GM19468 (cell line): ENCODE results near the gene SOS2.
"Not testable (repeated sequence)": the region's sequence is repeated elsewhere in the genome, so short reads cannot be mapped to it uniquely, and the experiment has no call there.

Experiments
- ATAC-seq: cut with Tn5 transposase; IDR thresholded peaks from one replicate; pipeline ENCODE4 v1.9.1; 2021; ENCODE audit warnings: mild to moderate bottlenecking, moderate library complexity, moderate number of reproducible peaks; ENCODE audit not compliant: unreplicated experiment; ENCODE audit errors: extremely low read depth

SOS2 gene

GRCh38 chr14:50229681-50230080, 1.7 kb downstream of the SOS2 start:
- no peak for ATAC-seq

GRCh38 chr14:50228313-50228712, 3.1 kb downstream of the SOS2 start:
- no peak for ATAC-seq

- ATAC-seq: no peak
These were observed 5.4 kb downstream of the SOS2 start for GRCh38 chr14:50225974-50226297.

- no peak for ATAC-seq
These were observed 6.1 kb downstream of the SOS2 start for GRCh38 chr14:50225067-50225973.

GRCh38 chr14:50222055-50222613, 9.2 kb downstream of the SOS2 start:
- no peak for ATAC-seq

- ATAC-seq: no peak
These were observed 12.9 kb downstream of the SOS2 start for GRCh38 chr14:50218501-50218900.

- ATAC-seq: no peak
These were observed 16.0 kb downstream of the SOS2 start for GRCh38 chr14:50215416-50215815.

GRCh38 chr14:50213795-50214194, 17.6 kb downstream of the SOS2 start:
- no peak for ATAC-seq

GRCh38 chr14:50212726-50213125, 18.7 kb downstream of the SOS2 start:
- no peak for ATAC-seq

GRCh38 chr14:50210074-50210473, 21.3 kb downstream of the SOS2 start:
- ATAC-seq: no peak

GRCh38 chr14:50198499-50198898, 32.9 kb downstream of the SOS2 start:
- ATAC-seq: no peak

- no peak for ATAC-seq
These were observed 39.9 kb downstream of the SOS2 start for GRCh38 chr14:50191499-50191898.

GRCh38 chr14:50186107-50186506, 45.3 kb downstream of the SOS2 start:
- no peak for ATAC-seq

- ATAC-seq: no peak
These were observed 57.5 kb downstream of the SOS2 start for GRCh38 chr14:50173891-50174290.

GRCh38 chr14:50171895-50172294, 59.5 kb downstream of the SOS2 start:
- ATAC-seq: no peak

GRCh38 chr14:50167381-50167780, 64.0 kb downstream of the SOS2 start:
- ATAC-seq: not testable (repeated sequence)

- no peak for ATAC-seq
These were observed 75.3 kb downstream of the SOS2 start for GRCh38 chr14:50156111-50156510.

GRCh38 chr14:50148799-50149198, 82.6 kb downstream of the SOS2 start:
- no peak for ATAC-seq

- ATAC-seq: no peak
These were observed 92.2 kb downstream of the SOS2 start for GRCh38 chr14:50139192-50139591.

GRCh38 chr14:50127802-50128201, 103.6 kb downstream of the SOS2 start:
- ATAC-seq: no peak

- no peak for ATAC-seq
These were observed 108.3 kb downstream of the SOS2 start for GRCh38 chr14:50123062-50123461.

- ATAC-seq: no peak
These were observed 109.1 kb downstream of the SOS2 start for GRCh38 chr14:50122291-50122690.
